Uterus (tissue), 2 donors: Measurements from ENCODE around the gene STK11.

ENCODE experiments used
- CTCF ChIP-seq, 4 experiments: fragments of 200-600 bp in 2 of 4; fragments of 450-650 bp in 2 of 4; sonication (generic) in 2 of 4; IDR thresholded peaks; one replicate each; pipeline ENCODE4 v1.5.1; 2016 to 2019; ENCODE audit warnings: antibody characterized with exemption in 4 of 4, mild to moderate bottlenecking in 2 of 4, moderate library complexity in 1 of 4
- POLR2A ChIP-seq, 2 donors: fragments of 450-650 bp; IDR thresholded peaks; one replicate each; pipeline ENCODE4 v1.6.1; 2016; ENCODE audit warnings: antibody characterized with exemption in 2 of 2, mild to moderate bottlenecking in 1 of 2, moderate library complexity in 1 of 2

DNA sequence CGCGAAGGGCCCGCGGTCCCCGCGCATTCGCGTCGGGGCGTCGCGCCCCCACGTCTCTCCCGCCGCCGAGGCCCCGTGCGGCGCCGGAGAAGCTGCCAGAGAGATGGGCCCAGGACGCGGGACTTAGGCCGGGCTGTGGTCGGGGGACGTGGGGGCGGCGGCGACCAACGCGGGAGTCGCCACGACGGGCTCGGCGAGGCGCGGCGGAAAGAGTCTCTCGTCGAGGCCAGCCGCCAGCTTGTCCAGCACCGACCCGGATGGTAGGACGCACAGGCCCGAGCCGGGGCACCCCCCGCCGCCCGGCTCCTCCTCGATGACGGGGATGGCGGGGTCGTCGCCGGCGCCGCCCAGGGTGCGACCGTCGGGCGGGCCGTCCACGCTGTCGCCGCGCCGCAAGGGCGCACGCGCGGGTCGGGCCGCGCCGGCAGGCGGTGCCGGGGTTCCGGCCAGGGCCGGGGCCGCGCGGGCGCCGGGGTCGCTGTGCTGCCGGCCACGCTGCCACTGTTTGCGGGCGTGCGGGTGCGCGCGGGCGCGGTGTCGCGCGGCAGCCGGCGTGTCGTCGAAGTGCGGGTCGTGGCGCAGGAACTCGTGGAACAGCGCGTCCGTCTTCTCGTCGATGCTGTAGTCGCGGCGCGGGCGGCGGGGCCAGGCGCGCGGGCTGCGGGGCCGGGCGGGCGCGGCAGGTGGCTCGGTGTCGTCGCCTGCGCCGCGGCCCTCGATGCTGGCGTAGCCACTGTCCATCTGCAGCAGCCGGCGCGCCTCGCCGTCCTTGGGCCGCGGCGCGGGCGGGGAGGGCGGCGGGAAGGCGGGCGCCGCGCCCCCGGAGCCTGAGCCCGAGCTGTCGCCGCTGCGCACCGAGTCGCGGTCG is 23.7 kb downstream of the STK11 start:
- no peak for TF ChIP-seq POLR2A (IDR thresholded peaks at IDR 0.05)
- TF ChIP-seq CTCF (IDR thresholded peaks at IDR 0.05), result no peak
